OCI-LY1 (cell line): ENCODE data around the gene NBPF11.
"Not testable (repeated sequence)": the region's sequence is repeated elsewhere in the genome, so short reads cannot be mapped to it uniquely, and the experiment has no call there.

Experiments used
- EZH2 ChIP-seq: fragments of 200-600 bp; sonication (generic), shearing (Covaris generic); IDR thresholded peaks from 2 replicates; pipeline ENCODE4 v1.8.0; 2017; ENCODE audit warnings: borderline replicate concordance, mixed run types, mild to moderate bottlenecking, antibody characterized with exemption, low read length, moderate library complexity, mixed read lengths
- TF ChIP-seq, protein P1 (sequence below): fragments of 200-600 bp; sonication (generic), shearing (Covaris generic); IDR thresholded peaks from 2 replicates; pipeline ENCODE4 v1.5.1; 2017; ENCODE audit warnings: mild to moderate bottlenecking, antibody characterized with exemption, low read length, moderate library complexity, mixed read lengths

DNA sequence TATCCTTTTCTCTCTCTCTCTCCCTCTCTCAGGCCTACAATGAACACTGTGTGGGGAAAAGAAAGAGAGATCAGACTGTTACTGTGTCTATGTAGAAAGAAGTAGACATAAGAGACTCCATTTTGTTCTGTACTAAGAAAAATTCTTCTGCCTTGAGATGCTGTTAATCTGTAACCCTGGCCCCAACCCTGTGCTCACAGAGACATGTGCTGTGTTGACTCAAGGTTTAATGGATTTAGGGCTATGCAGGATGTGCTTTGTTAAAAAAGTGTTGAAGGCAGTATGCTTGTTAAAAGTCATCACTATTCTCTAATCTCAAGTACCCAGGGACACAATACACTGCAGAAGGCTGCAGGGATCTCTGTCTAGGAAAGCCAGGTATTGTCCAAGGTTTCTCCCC lies 36.7 kb upstream of the NBPF11 start:
- TF ChIP-seq, protein P1, sequence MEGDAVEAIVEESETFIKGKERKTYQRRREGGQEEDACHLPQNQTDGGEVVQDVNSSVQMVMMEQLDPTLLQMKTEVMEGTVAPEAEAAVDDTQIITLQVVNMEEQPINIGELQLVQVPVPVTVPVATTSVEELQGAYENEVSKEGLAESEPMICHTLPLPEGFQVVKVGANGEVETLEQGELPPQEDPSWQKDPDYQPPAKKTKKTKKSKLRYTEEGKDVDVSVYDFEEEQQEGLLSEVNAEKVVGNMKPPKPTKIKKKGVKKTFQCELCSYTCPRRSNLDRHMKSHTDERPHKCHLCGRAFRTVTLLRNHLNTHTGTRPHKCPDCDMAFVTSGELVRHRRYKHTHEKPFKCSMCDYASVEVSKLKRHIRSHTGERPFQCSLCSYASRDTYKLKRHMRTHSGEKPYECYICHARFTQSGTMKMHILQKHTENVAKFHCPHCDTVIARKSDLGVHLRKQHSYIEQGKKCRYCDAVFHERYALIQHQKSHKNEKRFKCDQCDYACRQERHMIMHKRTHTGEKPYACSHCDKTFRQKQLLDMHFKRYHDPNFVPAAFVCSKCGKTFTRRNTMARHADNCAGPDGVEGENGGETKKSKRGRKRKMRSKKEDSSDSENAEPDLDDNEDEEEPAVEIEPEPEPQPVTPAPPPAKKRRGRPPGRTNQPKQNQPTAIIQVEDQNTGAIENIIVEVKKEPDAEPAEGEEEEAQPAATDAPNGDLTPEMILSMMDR: not testable (repeated sequence)
- TF ChIP-seq EZH2: not testable (repeated sequence)
